ENCODE data around the gene FRMD3.

FRMD3 gene

GRCh38 chr9:83491413-83491812 is 46.8 kb downstream of the FRMD3 start:
- POLR2A ChIA-PET = no interaction called here
- no peak for DNase-seq (ENCODE audit: extremely low spot score)
- CTCF ChIA-PET = no interaction called here
- no peak for TF ChIP-seq SUZ12 (IDR thresholded peaks at IDR 0.05)
- TF ChIP-seq BHLHE40 (IDR thresholded peaks at IDR 0.05; ENCODE audit: borderline replicate concordance) = no peak
- TF ChIP-seq FOXM1 (IDR thresholded peaks at IDR 0.05; ENCODE audit: borderline replicate concordance) = no peak
- TF ChIP-seq FOXA1 (IDR thresholded peaks at IDR 0.05) = no peak
- TF ChIP-seq HDGF (IDR thresholded peaks at IDR 0.05; ENCODE audit: borderline replicate concordance) = no peak
- no peak for TF ChIP-seq ZNF384 (IDR thresholded peaks at IDR 0.05)
- no peak for TF ChIP-seq ARNT (IDR thresholded peaks at IDR 0.05)
- no peak for TF ChIP-seq L3MBTL2 (conservative IDR thresholded peaks at IDR 0.05)
- TF ChIP-seq SP1 (IDR thresholded peaks at IDR 0.05) = no peak
- no peak for TF ChIP-seq CTBP1 (IDR thresholded peaks at IDR 0.05; ENCODE audit: borderline replicate concordance)
- no peak for TF ChIP-seq LEF1 (IDR thresholded peaks at IDR 0.05; ENCODE audit: borderline replicate concordance)
- TF ChIP-seq NFRKB (IDR thresholded peaks at IDR 0.05) = no peak
- no peak for TF ChIP-seq PKNOX1 (IDR thresholded peaks at IDR 0.05)
- TF ChIP-seq TARDBP (IDR thresholded peaks at IDR 0.05) = no peak
- TF ChIP-seq FOXK2 (IDR thresholded peaks at IDR 0.05) = no peak
- TF ChIP-seq ELF4 (IDR thresholded peaks at IDR 0.05) = no peak

DNA sequence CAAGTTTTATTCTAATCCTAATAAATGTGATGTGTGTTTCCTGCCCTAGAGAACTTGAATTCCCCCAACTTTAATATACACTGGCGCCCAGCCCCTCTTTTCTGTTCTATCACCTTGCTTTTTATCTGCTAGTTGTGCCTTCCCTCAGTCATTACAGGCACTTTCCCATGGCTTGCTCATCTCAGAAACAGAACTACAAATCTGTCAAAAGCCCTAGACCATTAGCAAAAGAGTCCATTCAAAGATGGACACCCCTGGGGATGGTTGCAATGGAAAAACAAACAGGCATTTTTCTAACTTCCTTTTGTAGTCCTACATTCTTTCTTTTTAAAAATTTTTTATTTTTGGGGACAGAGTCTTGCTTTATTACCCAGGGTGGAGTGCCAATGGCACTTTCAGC is 48.2 kb downstream of the FRMD3 start:
- TF ChIP-seq BHLHE40 (IDR thresholded peaks at IDR 0.05; ENCODE audit: borderline replicate concordance) (no peak), FOXA1 (IDR thresholded peaks at IDR 0.05) (no peak), HDGF (IDR thresholded peaks at IDR 0.05; ENCODE audit: borderline replicate concordance) (no peak), NFRKB (IDR thresholded peaks at IDR 0.05) (no peak), TARDBP (IDR thresholded peaks at IDR 0.05) (no peak), LEF1 (IDR thresholded peaks at IDR 0.05; ENCODE audit: borderline replicate concordance) (no peak), SP1 (IDR thresholded peaks at IDR 0.05) (no peak), PKNOX1 (IDR thresholded peaks at IDR 0.05) (no peak), FOXK2 (IDR thresholded peaks at IDR 0.05) (no peak), L3MBTL2 (conservative IDR thresholded peaks at IDR 0.05) (no peak), ELF4 (IDR thresholded peaks at IDR 0.05) (no peak), SUZ12 (IDR thresholded peaks at IDR 0.05) (no peak), FOXM1 (IDR thresholded peaks at IDR 0.05; ENCODE audit: borderline replicate concordance) (no peak), ARNT (IDR thresholded peaks at IDR 0.05) (no peak), ZNF384 (IDR thresholded peaks at IDR 0.05) (no peak), CTBP1 (IDR thresholded peaks at IDR 0.05; ENCODE audit: borderline replicate concordance) (no peak)
- ChIA-PET POLR2A (no interaction called here), CTCF (no interaction called here)
- DNase-seq (ENCODE audit: extremely low spot score) = no peak

DNA sequence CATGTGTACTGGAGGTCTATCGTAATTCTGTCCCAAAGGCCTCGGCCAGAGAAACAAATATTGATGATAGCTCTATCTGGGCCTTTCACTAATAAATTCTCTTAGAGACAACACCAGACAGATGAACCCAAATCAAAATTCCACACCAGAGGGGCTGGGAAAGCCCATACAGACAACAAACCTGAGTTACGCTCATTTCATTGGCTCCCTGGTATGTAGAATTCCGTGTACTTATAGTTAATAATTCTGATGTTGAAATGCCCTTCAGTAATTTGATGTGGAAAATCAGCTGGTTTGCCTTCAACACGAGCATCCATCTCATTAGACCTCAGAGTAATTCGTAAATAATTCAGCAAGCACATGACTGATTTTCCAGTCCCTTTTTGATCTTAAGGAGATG is 53.2 kb downstream of the FRMD3 start:
- no peak for DNase-seq (ENCODE audit: extremely low spot score)
- TF ChIP-seq FOXM1 (IDR thresholded peaks at IDR 0.05; ENCODE audit: borderline replicate concordance) = no peak
- no peak for TF ChIP-seq ARNT (IDR thresholded peaks at IDR 0.05)
- no peak for TF ChIP-seq FOXK2 (IDR thresholded peaks at IDR 0.05)
- no peak for TF ChIP-seq HDGF (IDR thresholded peaks at IDR 0.05; ENCODE audit: borderline replicate concordance)
- no peak for TF ChIP-seq ELF4 (IDR thresholded peaks at IDR 0.05)
- TF ChIP-seq FOXA1 (IDR thresholded peaks at IDR 0.05) = no peak
- no peak for TF ChIP-seq CTBP1 (IDR thresholded peaks at IDR 0.05; ENCODE audit: borderline replicate concordance)
- TF ChIP-seq LEF1 (IDR thresholded peaks at IDR 0.05; ENCODE audit: borderline replicate concordance) = no peak
- no peak for TF ChIP-seq TARDBP (IDR thresholded peaks at IDR 0.05)
- TF ChIP-seq ZNF384 (IDR thresholded peaks at IDR 0.05) = no peak
- TF ChIP-seq L3MBTL2 (conservative IDR thresholded peaks at IDR 0.05) = no peak
- no peak for TF ChIP-seq PKNOX1 (IDR thresholded peaks at IDR 0.05)
- no peak for TF ChIP-seq NFRKB (IDR thresholded peaks at IDR 0.05)
- no peak for TF ChIP-seq BHLHE40 (IDR thresholded peaks at IDR 0.05; ENCODE audit: borderline replicate concordance)
- no peak for TF ChIP-seq SUZ12 (IDR thresholded peaks at IDR 0.05)
- TF ChIP-seq SP1 (IDR thresholded peaks at IDR 0.05) = no peak
- ChIA-PET CTCF (no interaction called here), POLR2A (no interaction called here)

GRCh38 chr9:83483223-83483622 is 55.0 kb downstream of the FRMD3 start:
- POLR2A ChIA-PET = no interaction called here
- TF ChIP-seq NFRKB (IDR thresholded peaks at IDR 0.05) = no peak
- TF ChIP-seq FOXM1 (IDR thresholded peaks at IDR 0.05; ENCODE audit: borderline replicate concordance) = no peak
- TF ChIP-seq BHLHE40 (IDR thresholded peaks at IDR 0.05; ENCODE audit: borderline replicate concordance) = no peak

GRCh38 chr9:83479765-83480164 is 58.4 kb downstream of the FRMD3 start:
- ChIA-PET POLR2A (no interaction called here), CTCF (no interaction called here)
- TF ChIP-seq ELF4 (IDR thresholded peaks at IDR 0.05) (no peak), FOXA1 (IDR thresholded peaks at IDR 0.05) (no peak), FOXK2 (IDR thresholded peaks at IDR 0.05) (no peak), ARNT (IDR thresholded peaks at IDR 0.05) (no peak), CTBP1 (IDR thresholded peaks at IDR 0.05; ENCODE audit: borderline replicate concordance) (no peak), LEF1 (IDR thresholded peaks at IDR 0.05; ENCODE audit: borderline replicate concordance) (no peak), PKNOX1 (IDR thresholded peaks at IDR 0.05) (no peak)
- DNase-seq (ENCODE audit: extremely low spot score) = no peak

More at GRCh38 chr9:83483223-83483622, 55.0 kb downstream of the FRMD3 start:
- no peak for DNase-seq (ENCODE audit: extremely low spot score)
- CTCF ChIA-PET = no interaction called here

DNA sequence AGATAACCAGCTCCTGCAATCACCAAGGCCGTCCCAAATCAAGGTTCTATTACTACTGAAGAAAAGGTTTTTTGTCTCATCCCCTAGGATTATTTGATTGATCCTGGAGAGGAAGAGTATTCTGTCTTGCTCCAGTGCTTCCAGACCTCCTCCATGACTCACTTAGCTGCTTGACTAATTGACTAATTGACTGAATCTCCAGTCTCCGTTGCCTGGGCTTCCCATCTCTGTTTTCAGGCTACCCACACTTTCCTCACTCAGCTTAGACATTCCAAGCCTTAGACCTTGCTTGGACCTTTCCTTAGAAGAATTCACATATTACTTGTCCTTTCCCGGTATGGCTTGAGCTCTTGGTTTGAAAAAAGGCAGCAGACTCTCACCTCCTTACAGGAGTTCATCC is 60.6 kb downstream of the FRMD3 start:
- CTCF ChIA-PET = no interaction called here
- POLR2A ChIA-PET = no interaction called here
- no peak for TF ChIP-seq PKNOX1 (IDR thresholded peaks at IDR 0.05)
- TF ChIP-seq FOXM1 (IDR thresholded peaks at IDR 0.05; ENCODE audit: borderline replicate concordance) = no peak
- DNase-seq (ENCODE audit: extremely low spot score) = no peak

Measured in HEK293T (cell line).